PC-9 (cell line): Measurements from ENCODE around the gene TIA1. TPM values are rescaled to one million over a fixed set of nuclear protein-coding genes. Genes with fewer than 3 reads are reported as not detected.
"Not testable (repeated sequence)": the region's sequence is repeated elsewhere in the genome, so short reads cannot be mapped to it uniquely, and the experiment has no call there.

Experiments
- BruUV-seq: library from RNA; stranded (reverse); fragments of 400-500 nt; replicated peaks from 2 replicates; lab custom pipeline; 2021; lab: Mats Ljungman, UMichigan
- CTCF ChIA-PET: fragments of 300-600 bp; sonication (Branson Sonifier 250); formaldehyde crosslinking; loops from one replicate; lab custom pipeline; 2022; ENCODE audit warnings: antibody characterized with exemption; lab: Charles Lee
- POLR2A ChIA-PET: fragments of 300-600 bp; sonication (Branson Sonifier 250); formaldehyde crosslinking; loops from one replicate; lab custom pipeline; 2022; ENCODE audit warnings: antibody characterized with exemption; ENCODE audit not compliant: unreplicated experiment; lab: Charles Lee
- DNase-seq, 2 experiments: peaks; one replicate each; pipeline versions ENCODE4 v3.0.0 to v3.0.0-alpha.2; 2015 to 2022; ENCODE audit warnings: mixed read lengths in 1 of 2
- H2AFZ ChIP-seq: fragments of 200-600 bp; sonication (generic); 2 replicates; pipeline ENCODE4 v1.8.1; 2017; ENCODE audit warnings: antibody characterized with exemption
- H3F3A ChIP-seq: fragments of 200-600 bp; sonication (generic); 2 replicates; pipeline ENCODE4 v1.8.1; 2017; ENCODE audit warnings: antibody characterized with exemption, mild to moderate bottlenecking, low read depth; ENCODE audit not compliant: insufficient read depth
- H3K27ac ChIP-seq: fragments of 200-600 bp; sonication (generic); 2 replicates; pipeline ENCODE4 v1.6.1; 2016; ENCODE audit warnings: mixed run types
- H3K27me3 ChIP-seq: fragments of 200-600 bp; sonication (generic); 2 replicates; pipeline ENCODE4 v1.6.1; 2016; ENCODE audit warnings: low read depth, mixed run types; ENCODE audit not compliant: insufficient read depth
- H3K36me3 ChIP-seq: fragments of 200-600 bp; sonication (generic); 2 replicates; pipeline ENCODE4 v1.6.1; 2016; ENCODE audit warnings: low read depth, mixed run types
- H3K4me1 ChIP-seq: fragments of 200-600 bp; sonication (generic); replicated peaks from 2 replicates; pipeline ENCODE4 v1.6.1; 2016; ENCODE audit warnings: mixed run types; ENCODE audit not compliant: insufficient read depth
- H3K4me2 ChIP-seq: fragments of 200-600 bp; sonication (generic); 2 replicates; pipeline ENCODE4 v1.6.1; 2017; ENCODE audit warnings: mixed run types
- H3K4me3 ChIP-seq: fragments of 200-600 bp; sonication (generic); 2 replicates; pipeline ENCODE4 v1.6.1; 2016; ENCODE audit warnings: mixed run types
- H3K79me2 ChIP-seq: fragments of 200-600 bp; sonication (generic); 2 replicates; pipeline ENCODE4 v1.6.1; 2017; ENCODE audit warnings: low read depth, mixed run types
- H3K9me2 ChIP-seq: fragments of 200-600 bp; sonication (generic); 2 replicates; pipeline ENCODE4 v1.8.1; 2017; ENCODE audit warnings: mild to moderate bottlenecking; ENCODE audit not compliant: insufficient read depth
- H3K9me3 ChIP-seq: fragments of 200-600 bp; sonication (generic); 2 replicates; pipeline ENCODE4 v1.8.1; 2016; ENCODE audit warnings: low read depth; ENCODE audit not compliant: insufficient read depth
- H4K20me1 ChIP-seq: fragments of 200-600 bp; sonication (generic); 2 replicates; pipeline ENCODE4 v1.8.1; 2017; ENCODE audit not compliant: insufficient read depth
- EZH2 ChIP-seq: fragments of 200-600 bp; sonication (generic); IDR thresholded peaks from 2 replicates; pipeline ENCODE4 v1.8.0; 2017; ENCODE audit warnings: antibody characterized with exemption, low read depth
- intact Hi-C: fragments of 100-400 bp; cut with micrococcal nuclease; formaldehyde crosslinking; loops from one replicate; pipeline ENCODE4 v1.10.0; 2022; ENCODE audit not compliant: unreplicated experiment
- total RNA-seq: library from RNA; stranded (reverse); gene quantifications from 2 replicates; pipeline ENCODE4 v1.2.3, GENCODE V29; 2021
- TF ChIP-seq, protein P1 (sequence below): fragments of 200-600 bp; sonication (generic); conservative IDR thresholded peaks from 2 replicates; pipeline ENCODE4 v1.6.1; 2017; ENCODE audit warnings: mixed run types, antibody characterized with exemption, mild to moderate bottlenecking, moderate library complexity

TIA1 gene
- total RNA-seq, 1 experiment from 2014 or later, result 121 TPM

GRCh38 chr2:70282439-70282838 lies 34.0 kb upstream of the TIA1 start:
- Histone ChIP-seq H3K4me3 (no peak overlapping the region), H3K36me3 (peaks cover 56% of the 10 kb centered on the region), H4K20me1 (peaks cover 41% of the 10 kb centered on the region), H3K27ac (no peak overlapping the region), H3K79me2 (0 out of 2 replicates have a peak, but pooled peaks cover 9% of the 10 kb centered on the region), H3K4me2 (no peak overlapping the region), H3K4me1 (no peaks in the 10 kb centered on the region), H2AFZ (no peak overlapping the region), H3K27me3 (no peaks in the 10 kb centered on the region), H3K9me3 (no peaks in the 10 kb centered on the region), H3F3A (peaks cover 38% of the 10 kb centered on the region), H3K9me2 (no peaks in the 10 kb centered on the region)
- TF ChIP-seq, protein P1, sequence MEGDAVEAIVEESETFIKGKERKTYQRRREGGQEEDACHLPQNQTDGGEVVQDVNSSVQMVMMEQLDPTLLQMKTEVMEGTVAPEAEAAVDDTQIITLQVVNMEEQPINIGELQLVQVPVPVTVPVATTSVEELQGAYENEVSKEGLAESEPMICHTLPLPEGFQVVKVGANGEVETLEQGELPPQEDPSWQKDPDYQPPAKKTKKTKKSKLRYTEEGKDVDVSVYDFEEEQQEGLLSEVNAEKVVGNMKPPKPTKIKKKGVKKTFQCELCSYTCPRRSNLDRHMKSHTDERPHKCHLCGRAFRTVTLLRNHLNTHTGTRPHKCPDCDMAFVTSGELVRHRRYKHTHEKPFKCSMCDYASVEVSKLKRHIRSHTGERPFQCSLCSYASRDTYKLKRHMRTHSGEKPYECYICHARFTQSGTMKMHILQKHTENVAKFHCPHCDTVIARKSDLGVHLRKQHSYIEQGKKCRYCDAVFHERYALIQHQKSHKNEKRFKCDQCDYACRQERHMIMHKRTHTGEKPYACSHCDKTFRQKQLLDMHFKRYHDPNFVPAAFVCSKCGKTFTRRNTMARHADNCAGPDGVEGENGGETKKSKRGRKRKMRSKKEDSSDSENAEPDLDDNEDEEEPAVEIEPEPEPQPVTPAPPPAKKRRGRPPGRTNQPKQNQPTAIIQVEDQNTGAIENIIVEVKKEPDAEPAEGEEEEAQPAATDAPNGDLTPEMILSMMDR, result no peak
- no peak for DNase-seq
- intact Hi-C loops, result no loop called here
- POLR2A ChIA-PET, result interaction anchor here (0.7 kb wide), 1 partner anchor 11 kb away, joined by 16 read pairs; the partner anchor contains the start of gene SNRPG
- no TSS peak for BruUV-seq
- CTCF ChIA-PET, result interaction anchor here (0.6 kb wide), 1 partner anchor 11 kb away, joined by 5 read pairs; the partner anchor contains the start of gene SNRPG

- H3K27ac ChIP-seq, result no peak overlapping the region
- ChIA-PET CTCF (no interaction called here), POLR2A (no interaction called here)
- H2AFZ ChIP-seq, result no peak overlapping the region
- DNase-seq, result no peak
- H3K4me1 ChIP-seq, result no peaks in the 10 kb centered on the region
- no TSS peak for BruUV-seq
- no peak overlapping the region for H3K4me2 ChIP-seq
- no peaks in the 10 kb centered on the region for H3K9me2 ChIP-seq
- peaks cover 24% of the 10 kb centered on the region for H4K20me1 ChIP-seq
- no peaks in the 10 kb centered on the region for H3K79me2 ChIP-seq
- peaks cover 36% of the 10 kb centered on the region for H3K36me3 ChIP-seq
- H3K9me3 ChIP-seq, result no peaks in the 10 kb centered on the region
- no peak overlapping the region for H3K4me3 ChIP-seq
- no peak for TF ChIP-seq EZH2
- TF ChIP-seq, protein P1, result no peak
- H3F3A ChIP-seq, result peaks cover 42% of the 10 kb centered on the region
- no peaks in the 10 kb centered on the region for H3K27me3 ChIP-seq
- intact Hi-C loops, result no loop called here
These were observed 31.9 kb upstream of the TIA1 start for GRCh38 chr2:70280242-70280798.

- Histone ChIP-seq H2AFZ (no peak overlapping the region), H3K27me3 (no peaks in the 10 kb centered on the region), H4K20me1 (no peaks in the 10 kb centered on the region), H3K4me1 (no peaks in the 10 kb centered on the region), H3K79me2 (no peaks in the 10 kb centered on the region), H3F3A (no peaks in the 10 kb centered on the region), H3K36me3 (no peaks in the 10 kb centered on the region), H3K9me2 (no peaks in the 10 kb centered on the region), H3K4me3 (no peak overlapping the region), H3K4me2 (no peak overlapping the region), H3K9me3 (no peaks in the 10 kb centered on the region), H3K27ac (no peak overlapping the region)
- BruUV-seq, result no TSS peak
- intact Hi-C loops, result no loop called here
- ChIA-PET CTCF (interaction anchor here (0.6 kb wide), 1 partner anchor 197 kb away, joined by 3 read pairs; no protein-coding TSS in a partner anchor), POLR2A (no interaction called here)
- no peak for DNase-seq
- TF ChIP-seq, protein P1, result no peak
- TF ChIP-seq EZH2, result no peak
These were observed 21.9 kb upstream of the TIA1 start for GRCh38 chr2:70270323-70270722.

DNA sequence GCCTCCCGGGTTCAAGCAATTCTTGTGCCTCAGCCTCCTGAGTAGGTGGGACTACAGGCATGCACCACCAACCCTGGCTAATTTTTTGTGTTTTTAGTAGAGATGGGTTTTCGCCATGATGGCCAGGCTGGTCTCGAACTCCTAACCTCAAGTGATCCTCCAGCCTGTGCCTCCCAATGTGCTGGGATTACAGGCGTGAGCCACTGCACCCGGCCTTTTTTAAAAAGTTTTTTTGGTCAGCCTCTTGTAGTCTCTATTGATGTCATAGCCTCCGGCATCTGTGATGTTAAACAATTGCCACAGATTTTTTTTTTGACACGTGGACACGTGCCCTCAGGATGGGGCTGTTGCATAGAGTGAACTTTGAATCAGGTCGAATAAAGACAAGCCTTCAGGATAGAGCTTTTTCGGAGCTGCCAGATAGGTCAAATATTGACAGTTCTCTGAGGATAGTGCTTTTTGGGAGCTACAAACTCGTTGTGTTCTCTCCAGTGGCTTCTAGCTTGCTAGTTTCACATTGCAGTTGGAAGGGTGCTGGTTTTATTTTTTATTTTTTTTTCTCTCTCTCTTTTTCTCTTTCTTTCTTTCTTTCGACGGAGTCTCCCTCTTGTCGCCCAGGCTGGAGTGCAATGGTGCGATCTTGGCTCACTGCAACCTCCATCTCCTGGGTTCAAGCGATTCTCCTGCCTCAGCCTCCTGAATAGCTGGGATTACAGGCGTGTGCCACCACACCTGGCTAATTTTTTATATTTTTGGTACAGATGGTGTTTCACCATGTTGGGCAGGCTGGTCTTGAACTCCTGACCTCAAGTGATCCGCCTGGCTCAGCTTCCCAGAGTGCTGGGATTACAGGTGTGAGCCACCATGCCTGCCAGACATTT lies 21.2 kb upstream of the TIA1 start:
- intact Hi-C loops, H3K27ac ChIP-seq, H3K9me2 ChIP-seq, DNase-seq, BruUV-seq, H3K4me2 ChIP-seq, H3K9me3 ChIP-seq, H4K20me1 ChIP-seq, H3K27me3 ChIP-seq, H3F3A ChIP-seq, H3K36me3 ChIP-seq, H2AFZ ChIP-seq, H3K4me3 ChIP-seq, H3K4me1 ChIP-seq, H3K79me2 ChIP-seq: not testable (repeated sequence)
- ChIA-PET CTCF (interaction anchor here (0.6 kb wide), 1 partner anchor 197 kb away, joined by 3 read pairs; no protein-coding TSS in a partner anchor), POLR2A (interaction anchor here (0.6 kb wide), 1 partner anchor 12 kb away, joined by 6 read pairs; the partner anchor contains the start of gene PCYOX1)

DNA sequence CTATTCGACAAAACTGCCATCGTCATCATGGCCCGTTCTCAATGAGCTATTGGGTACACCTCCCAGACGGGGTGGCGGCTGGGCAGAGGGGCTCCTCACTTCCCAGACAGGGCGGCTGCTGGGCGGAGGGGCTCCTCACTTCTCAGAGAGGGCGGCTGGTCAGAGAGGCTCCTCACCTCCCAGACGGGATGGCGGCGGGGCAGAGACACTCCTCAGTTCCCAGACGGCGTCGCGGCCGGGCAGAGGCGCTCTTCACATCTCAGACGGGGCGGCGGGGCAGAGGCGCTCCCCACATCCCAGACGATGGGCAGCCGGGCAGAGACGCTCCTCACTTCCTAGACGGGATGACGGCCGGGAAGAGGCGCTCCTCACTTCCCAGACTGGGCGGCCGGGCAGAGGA lies 18.5 kb upstream of the TIA1 start:
- H3K4me2 ChIP-seq, H3K9me3 ChIP-seq, H3F3A ChIP-seq, DNase-seq, BruUV-seq, intact Hi-C loops, H3K4me1 ChIP-seq, POLR2A ChIA-PET, CTCF ChIA-PET, H3K27me3 ChIP-seq, H3K36me3 ChIP-seq, H3K9me2 ChIP-seq, H3K4me3 ChIP-seq, H2AFZ ChIP-seq, H4K20me1 ChIP-seq, H3K27ac ChIP-seq, H3K79me2 ChIP-seq: not testable (repeated sequence)
